Heart right ventricle (tissue), 16 donors: ENCODE data around the gene RGL1. TPM values are rescaled to one million over a fixed set of nuclear protein-coding genes. Genes with fewer than 3 reads are reported as not detected.

Experiments
- ATAC-seq, 8 donors: fragments of 200-7000 bp; cut with Tn5 transposase; one replicate each; pipeline ENCODE4 v1.9.1; 2020; ENCODE audit warnings: mild to moderate bottlenecking in 8 of 8, moderate library complexity in 8 of 8, moderate number of reproducible peaks in 1 of 8
- DNase-seq, 2 donors: peaks; one replicate each; pipeline ENCODE4 v3.0.0-alpha.2; 2020
- H3K27ac ChIP-seq, 10 donors: fragments of 200-600 bp; sonication (generic) in 2 of 10; one replicate each; pipeline versions ENCODE4 v1.5.0 to v1.8.0; 2020 to 2022; ENCODE audit warnings: mild to moderate bottlenecking in 3 of 10
- H3K27me3 ChIP-seq, 7 donors: fragments of 200-600 bp; one replicate each; pipeline ENCODE4 v1.8.0; 2021 to 2022; ENCODE audit warnings: mild to moderate bottlenecking in 2 of 7
- H3K36me3 ChIP-seq, 9 donors: fragments of 200-600 bp; sonication (generic) in 1 of 9; one replicate each; pipeline versions ENCODE4 v1.5.0 to v1.8.0; 2020 to 2022; ENCODE audit warnings: mild to moderate bottlenecking in 2 of 9
- H3K4me1 ChIP-seq, 9 donors: fragments of 200-600 bp; sonication (generic) in 1 of 9; one replicate each; pipeline versions ENCODE4 v1.5.0 to v1.8.0; 2020 to 2022; ENCODE audit warnings: mild to moderate bottlenecking in 4 of 9
- H3K4me3 ChIP-seq, 10 donors: fragments of 200-600 bp; sonication (generic) in 2 of 10; one replicate each; pipeline versions ENCODE4 v1.5.0 to v1.8.0; 2020 to 2022; ENCODE audit warnings: mild to moderate bottlenecking in 7 of 10, moderate library complexity in 2 of 10
- H3K9me3 ChIP-seq, 11 donors: fragments of 200-600 bp in 10 of 11; sonication (generic) in 2 of 11; one replicate each; pipeline versions ENCODE4 v1.5.0 to v1.8.0; 2013 to 2022; ENCODE audit warnings: mild to moderate bottlenecking in 2 of 11, control low read depth in 1 of 11, moderate library complexity in 1 of 11
- CTCF ChIP-seq, 9 donors: fragments of 200-600 bp; sonication (generic) in 2 of 9; IDR thresholded peaks; one replicate each; pipeline versions ENCODE4 v1.5.0 to v1.8.0; 2021 to 2022; ENCODE audit warnings: antibody characterized with exemption in 9 of 9, mild to moderate bottlenecking in 5 of 9, moderate library complexity in 1 of 9
- WGBS, 2 donors: extraction: QIAGEN DNeasy Blood & Tissue Kit; methylation state at CpG; one replicate each; pipeline ENCODE4 v1.1.7; 2013; ENCODE audit warnings: inconsistent platforms in 1 of 2; 5-methylcytosine and 5-hydroxymethylcytosine counted together
- intact Hi-C, 10 donors: fragments of 100-400 bp; cut with DNase I; formaldehyde crosslinking; loops; one replicate each; pipeline versions ENCODE4 v1.11.1 to v1.14.2; 2022
- polyA plus RNA-seq, 2 donors: library from polyadenylated mRNA; stranded (reverse); fragments of 200-250 nt; gene quantifications; one replicate each; pipeline ENCODE4 v1.2.3, GENCODE V29; 2013
- total RNA-seq, 10 donors: library from RNA; stranded (reverse); fragmentation: NEBNext Ultra II Directional in 3 of 10; extraction: Animal tissue kit (Norgen Biotek cat#: 25700) in 3 of 10; gene quantifications; one replicate each; pipeline versions ENCODE4 v1.2.1 to v1.2.4, GENCODE V29; 2021 to 2023
- donor health status: Arrhythmogenic right ventricular cardiomyopathy.
- donor health status: ischemic (EF 13 %, LVEDD 7.1; RV severe dilation, severe dysfunction).
- donor health status: healthy with polysubstance abuse.
- donor health status: DM: no; HTN: yes; CAD: no.
- donor health status: DM: no; HTN: no; CAD: no.
- donor health status: ischemic (EF 25% LVEDD 6.9; RV normal size, moderate dysfunction).
- donor health status: ischemic (EF 25% LVEDD 5.7; RV mildly dilated, moderate dysfunction).
- donor health status: healthy.
- donor health status: DM: yes; HTN: yes; CAD: no.
- donor health status: Ischemic cardiomyopathy.
- donor health status: ischemic (EF 35%, LVEDD 5.7; RV mildly dilated, moderate dysfunction).
- donor health status: nonischemic (EF 11% LVEDD 7.7; RV severe dilation, severe dysfunction).
- donor health status: DM: yes; HTN: yes; CAD: no.
- donor health status: PGD.
- donor health status: ischemic (EF 29% LVEDD 5.4; RV normal size, mild dysfunction).
- donor health status: nonischemic (EF 23%, LVEDD 6.1; RV moderate dilation, normal function).

The RGL1 gene
- total and polyA plus RNA-seq, 12 donors, result 3.8 to 33.4 (median 18.4) TPM

GRCh38 chr1:183965726-183966125 lies 160.8 kb downstream of the RGL1 start:
- 97 to 98% methylated on average over 1 of the region's 1 CpG for WGBS, 2 donors

GRCh38 chr1:183966487-183966886 lies 161.6 kb downstream of the RGL1 start:
- no peaks in the 10 kb centered on the region for H3K27me3 ChIP-seq
- no peak overlapping the region for H3K4me3 ChIP-seq
- DNase-seq (no peak), ATAC-seq (no peak)
- H3K36me3 ChIP-seq, result peaks cover 0 to 55% (median 0%) of the 10 kb centered on the region in 9 donors
- H3K27ac ChIP-seq, result no peak overlapping the region
- 76 to 91% methylated on average over 3 of the region's 3 CpGs for WGBS, 2 donors
- TF ChIP-seq CTCF (IDR thresholded peaks at IDR 0.05), result no peak
- no peaks in the 10 kb centered on the region for H3K9me3 ChIP-seq
- H3K4me1 ChIP-seq, result no peaks in the 10 kb centered on the region
- intact Hi-C loops, result no loop called here

More at GRCh38 chr1:183965726-183966125, 160.8 kb downstream of the RGL1 start:
- Histone ChIP-seq H3K4me3 (no peak overlapping the region), H3K27me3 (no peaks in the 10 kb centered on the region), H3K27ac (no peak overlapping the region), H3K4me1 (no peaks in the 10 kb centered on the region), H3K36me3 (peaks cover 0 to 59% (median 0%) of the 10 kb centered on the region in 9 donors), H3K9me3 (no peaks in the 10 kb centered on the region)
- no peak for TF ChIP-seq CTCF (IDR thresholded peaks at IDR 0.05)
- intact Hi-C loops, result no loop called here
- ATAC-seq, result no peak
- DNase-seq, result no peak

- H3K27me3 ChIP-seq, result no peaks in the 10 kb centered on the region
- H3K4me3 ChIP-seq, result no peak overlapping the region
- H3K27ac ChIP-seq, result no peak overlapping the region
- TF ChIP-seq CTCF (IDR thresholded peaks at IDR 0.05), result no peak
- intact Hi-C loops, result no loop called here
- ATAC-seq, result no peak
- WGBS, 2 donors, result 85 to 88% methylated on average over 2 of the region's 2 CpGs
- no peaks in the 10 kb centered on the region for H3K4me1 ChIP-seq
- DNase-seq, result no peak
- peaks cover 0 to 55% (median 0%) of the 10 kb centered on the region in 9 donors for H3K36me3 ChIP-seq
- H3K9me3 ChIP-seq, result no peaks in the 10 kb centered on the region
Measured at GRCh38 chr1:183967914-183968313, 163.0 kb downstream of the RGL1 start.

GRCh38 chr1:183968386-183968785 lies 163.5 kb downstream of the RGL1 start:
- no peaks in the 10 kb centered on the region for H3K4me1 ChIP-seq
- no peaks in the 10 kb centered on the region for H3K9me3 ChIP-seq
- TF ChIP-seq CTCF (IDR thresholded peaks at IDR 0.05), result no peak
- peaks cover 0 to 58% (median 0%) of the 10 kb centered on the region in 9 donors for H3K36me3 ChIP-seq
- 71% methylated on average over 5 of the region's 5 CpGs for WGBS, 2 donors
- no peak overlapping the region for H3K27ac ChIP-seq
- intact Hi-C loops, result no loop called here
- ATAC-seq (no peak), DNase-seq (no peak)
- no peak overlapping the region for H3K4me3 ChIP-seq
- no peaks in the 10 kb centered on the region for H3K27me3 ChIP-seq
